Endodermal cell (in vitro differentiated cells): ENCODE data around the gene HLCS. TPM values are rescaled to one million over a fixed set of nuclear protein-coding genes. Genes with fewer than 3 reads are reported as not detected.

Experiments
- DNase-seq: peaks from one replicate; pipeline ENCODE4 v3.0.0-alpha.2; 2017
- H3K27ac ChIP-seq: 2 replicates; pipeline ENCODE4 v1.5.1; 2013; ENCODE audit warnings: mild to moderate bottlenecking, low read depth, low read length, moderate library complexity
- H3K27me3 ChIP-seq: 2 replicates; pipeline ENCODE4 v1.6.1; 2013; ENCODE audit warnings: mild to moderate bottlenecking, low read length, moderate library complexity; ENCODE audit not compliant: insufficient read depth, control insufficient read depth, poor library complexity, severe bottlenecking
- H3K36me3 ChIP-seq: 2 replicates; pipeline ENCODE4 v1.7.0; 2013; ENCODE audit warnings: mild to moderate bottlenecking, low read length, moderate library complexity; ENCODE audit not compliant: control insufficient read depth, insufficient read depth
- H3K4me1 ChIP-seq: one replicate; pipeline ENCODE4 v1.7.0; 2013; ENCODE audit warnings: low read length; ENCODE audit not compliant: control insufficient read depth, insufficient read depth
- H3K4me3 ChIP-seq: 2 replicates; pipeline ENCODE4 v1.5.1; 2013; ENCODE audit warnings: mild to moderate bottlenecking, low read length, moderate library complexity
- H3K9ac ChIP-seq: 2 replicates; pipeline ENCODE4 v1.6.1; 2013; ENCODE audit warnings: mild to moderate bottlenecking, low read length, moderate library complexity; ENCODE audit not compliant: poor library complexity, severe bottlenecking; ENCODE audit errors: extremely low read depth
- H3K9me3 ChIP-seq: 2 replicates; pipeline ENCODE4 v1.6.1; 2013; ENCODE audit warnings: mild to moderate bottlenecking, low read length, moderate library complexity; ENCODE audit not compliant: control insufficient read depth
- H3K27ac Mint-ChIP-seq: 2 replicates; pipeline ENCODE4 v1.8.0; 2020; ENCODE audit warnings: mixed read lengths
- H3K27me3 Mint-ChIP-seq: 2 replicates; pipeline ENCODE4 v1.8.0; 2021; ENCODE audit warnings: mild to moderate bottlenecking, mixed read lengths; ENCODE audit not compliant: insufficient read depth
- H3K36me3 Mint-ChIP-seq: 2 replicates; pipeline ENCODE4 v1.8.0; 2020; ENCODE audit warnings: low read depth, mixed read lengths
- H3K4me1 Mint-ChIP-seq: 2 replicates; pipeline ENCODE4 v1.8.0; 2020; ENCODE audit warnings: mixed read lengths
- H3K4me3 Mint-ChIP-seq: 2 replicates; pipeline ENCODE4 v1.8.0; 2020; ENCODE audit warnings: mild to moderate bottlenecking, moderate library complexity, mixed read lengths
- H3K9me3 Mint-ChIP-seq: 2 replicates; pipeline ENCODE4 v1.8.0; 2020; ENCODE audit warnings: mild to moderate bottlenecking, mixed read lengths
- CTCF ChIP-seq: fragments of 200-600 bp; sonication (generic); conservative IDR thresholded peaks from 2 replicates; pipeline ENCODE4 v1.5.0; 2021; ENCODE audit warnings: antibody characterized with exemption, mild to moderate bottlenecking
- WGBS, 2 experiments: methylation state at CpG; one replicate each; pipeline versions ENCODE4 v1.1.5 to v1.1.7; 2013; ENCODE audit warnings: missing lambda C conversion rate in 2 of 2, mixed read lengths in 1 of 2; ENCODE audit not compliant: insufficient coverage in 1 of 2, insufficient read length in 1 of 2; 5-methylcytosine and 5-hydroxymethylcytosine counted together
- total RNA-seq, 2 donors: library from RNA; stranded (reverse); fragmentation: NEBNext Ultra II Directional in 1 of 2; extraction: Animal tissue kit (Norgen Biotek cat#: 25700) in 1 of 2; gene quantifications; 2 replicates in 1 of 2; 3 replicates in 1 of 2; pipeline ENCODE4 v1.2.1, GENCODE V29; 2021

The HLCS gene
- total RNA-seq, 2 donors from 2014 or later = 25.0 to 30.1 TPM

GRCh38 chr21:36973986-36974850 lies 7.7 kb upstream of the HLCS start:
- TF ChIP-seq CTCF = no peak
- H3K4me3 ChIP-seq = no peak overlapping the region
- peaks cover 7% of the 10 kb centered on the region for H3K27me3 Mint-ChIP-seq
- peaks cover 5% of the 10 kb centered on the region for H3K36me3 Mint-ChIP-seq
- H3K4me1 ChIP-seq = no peaks in the 10 kb centered on the region
- H3K9me3 Mint-ChIP-seq = no peaks in the 10 kb centered on the region
- peaks cover 3% of the 10 kb centered on the region for H3K4me1 Mint-ChIP-seq
- no peak overlapping the region for H3K27ac ChIP-seq
- H3K4me3 Mint-ChIP-seq = no peak overlapping the region
- WGBS, 2 experiments = 87 to 91% methylated on average over 9 to 14 of the region's 14 CpGs
- H3K36me3 ChIP-seq = no peaks in the 10 kb centered on the region
- no peaks in the 10 kb centered on the region for H3K27me3 ChIP-seq
- no peaks in the 10 kb centered on the region for H3K9me3 ChIP-seq
- H3K9ac ChIP-seq = no peak overlapping the region
- no peak overlapping the region for H3K27ac Mint-ChIP-seq
- DNase-seq = no peak

- Mint-ChIP-seq H3K36me3 (peaks cover 5% of the 10 kb centered on the region), H3K27me3 (no peaks in the 10 kb centered on the region), H3K27ac (no peak overlapping the region), H3K4me3 (no peak overlapping the region), H3K4me1 (peaks cover 11% of the 10 kb centered on the region), H3K9me3 (no peaks in the 10 kb centered on the region)
- WGBS, 2 experiments = 80% methylated on average over 1 of the region's 1 CpG; no CpG with 5 or more reads in 1 of the 2 experiments
- no peak for TF ChIP-seq CTCF
- DNase-seq = no peak
- Histone ChIP-seq H3K4me1 (no peaks in the 10 kb centered on the region), H3K27ac (no peak overlapping the region), H3K9me3 (no peaks in the 10 kb centered on the region), H3K9ac (no peak overlapping the region), H3K36me3 (no peaks in the 10 kb centered on the region), H3K4me3 (no peak overlapping the region), H3K27me3 (no peaks in the 10 kb centered on the region)
These were observed 2.5 kb upstream of the HLCS start for GRCh38 chr21:36968976-36969375.

- no peaks in the 10 kb centered on the region for H3K9me3 Mint-ChIP-seq
- 79 to 89% methylated on average over 3 to 4 of the region's 4 CpGs for WGBS, 2 experiments
- no peak overlapping the region for H3K4me3 Mint-ChIP-seq
- H3K27ac Mint-ChIP-seq = no peak overlapping the region
- Histone ChIP-seq H3K27ac (no peak overlapping the region), H3K9ac (no peak overlapping the region), H3K4me3 (no peak overlapping the region), H3K27me3 (no peaks in the 10 kb centered on the region), H3K4me1 (no peaks in the 10 kb centered on the region), H3K9me3 (no peaks in the 10 kb centered on the region), H3K36me3 (no peaks in the 10 kb centered on the region)
- H3K4me1 Mint-ChIP-seq = peaks cover 11% of the 10 kb centered on the region
- H3K27me3 Mint-ChIP-seq = no peaks in the 10 kb centered on the region
- no peak for TF ChIP-seq CTCF
- no peak for DNase-seq
- peaks cover 5% of the 10 kb centered on the region for H3K36me3 Mint-ChIP-seq
These were observed 1.9 kb upstream of the HLCS start for GRCh38 chr21:36968414-36968813.
